Measurements from ENCODE around the gene STK24. TPM values are rescaled to one million over a fixed set of nuclear protein-coding genes. Genes with fewer than 3 reads are reported as not detected.
A peak's percentile ranks its signal among the peaks of the same experiment; 100 is the strongest.
"Not testable (repeated sequence)": the region's sequence is repeated elsewhere in the genome, so short reads cannot be mapped to it uniquely, and the experiment has no call there.

The STK24 gene
- total RNA-seq, 1 donor from 2014 or later = 121 TPM

DNA sequence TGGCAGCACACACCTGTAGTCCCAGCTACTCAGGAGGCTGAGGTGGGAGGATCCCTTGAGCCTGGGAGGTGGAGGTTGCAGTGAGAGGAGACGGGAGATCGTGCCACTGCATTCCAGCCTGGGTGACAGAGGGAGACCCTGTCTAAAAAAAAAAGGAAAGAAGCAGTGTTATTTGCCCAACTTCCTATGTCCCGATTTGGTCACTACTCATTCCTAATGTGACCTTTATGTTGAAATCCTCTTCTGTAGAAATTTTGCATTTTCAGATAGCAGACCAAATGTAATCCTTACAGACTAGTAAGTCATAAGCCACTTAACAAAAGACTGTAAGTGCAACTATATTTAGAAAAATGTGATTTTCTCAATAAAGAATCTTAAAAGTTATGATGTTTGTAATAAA is 18.2 kb upstream of the STK24 start:
- Mint-ChIP-seq H3K9me3 (peaks cover 5% of the 10 kb centered on the region), H3K4me3 (no peak overlapping the region), H3K27ac (no peak overlapping the region), H3K4me1 (ENCODE audit: unreplicated experiment) (peaks cover 7% of the 10 kb centered on the region), H3K36me3 (no peaks in the 10 kb centered on the region), H3K27me3 (no peaks in the 10 kb centered on the region)
- no peak for TF ChIP-seq CTCF (conservative IDR thresholded peaks at IDR 0.05)
- no peak for DNase-seq (ENCODE audit: extremely low spot score, unreplicated experiment)

DNA sequence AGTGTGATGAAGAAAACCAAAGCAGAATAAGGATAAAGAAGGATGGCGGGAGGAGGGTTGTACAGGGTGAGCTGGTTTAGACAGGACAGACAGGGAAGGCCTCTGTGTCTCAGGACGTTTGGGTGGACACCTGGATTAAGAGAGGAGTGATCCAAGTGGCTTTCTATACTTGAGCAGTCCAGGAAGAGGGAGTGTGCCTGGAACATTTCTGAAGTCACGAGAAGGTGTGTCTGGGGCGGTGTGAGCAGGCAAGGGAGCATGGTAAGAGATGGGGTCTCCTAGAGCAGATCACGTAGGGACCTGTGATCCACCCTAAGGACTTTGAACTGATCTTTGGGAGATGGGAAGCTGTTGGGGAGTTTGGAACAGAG is 15.4 kb upstream of the STK24 start:
- peaks cover 5% of the 10 kb centered on the region for H3K9me3 Mint-ChIP-seq
- TF ChIP-seq CTCF (conservative IDR thresholded peaks at IDR 0.05) = no peak
- H3K36me3 Mint-ChIP-seq = no peaks in the 10 kb centered on the region
- H3K27ac Mint-ChIP-seq = peak overlapping the region; percentile 15
- no peak overlapping the region for H3K4me3 Mint-ChIP-seq
- no peaks in the 10 kb centered on the region for H3K27me3 Mint-ChIP-seq
- no peak for DNase-seq (ENCODE audit: extremely low spot score, unreplicated experiment)
- no peaks in the 10 kb centered on the region for H3K4me1 Mint-ChIP-seq (ENCODE audit: unreplicated experiment)

GRCh38 chr13:98591721-98592361 is 14.9 kb upstream of the STK24 start:
- peak overlapping the region; percentile 15 for H3K27ac Mint-ChIP-seq
- H3K4me3 Mint-ChIP-seq = no peak overlapping the region

DNA sequence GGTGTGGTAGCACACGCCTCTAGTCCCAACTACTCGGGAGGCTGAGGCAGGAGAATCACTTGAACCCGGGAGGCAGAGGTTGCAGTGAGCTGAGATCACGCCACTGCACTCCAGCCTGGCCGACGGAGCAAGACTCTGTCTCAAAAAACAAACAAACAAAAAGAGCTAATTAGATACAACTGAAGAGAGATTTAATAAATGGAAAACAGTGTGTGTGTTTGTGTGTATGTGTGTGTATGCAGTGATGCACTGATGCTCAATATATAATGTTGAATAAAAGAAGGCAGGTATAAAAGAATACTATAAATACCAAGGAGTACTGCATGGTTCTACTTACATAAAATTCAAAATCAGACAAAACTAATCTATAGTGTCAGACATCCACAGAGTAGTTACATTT is 13.6 kb upstream of the STK24 start:
- not testable (repeated sequence) for DNase-seq (ENCODE audit: extremely low spot score, unreplicated experiment); H3K27me3 Mint-ChIP-seq

More at GRCh38 chr13:98591721-98592361, 14.9 kb upstream of the STK24 start:
- TF ChIP-seq CTCF (conservative IDR thresholded peaks at IDR 0.05) = no peak
- no peak for DNase-seq (ENCODE audit: extremely low spot score, unreplicated experiment)
- H3K9me3 Mint-ChIP-seq = peaks cover 5% of the 10 kb centered on the region
- no peaks in the 10 kb centered on the region for H3K27me3 Mint-ChIP-seq
- H3K4me1 Mint-ChIP-seq (ENCODE audit: unreplicated experiment) = peaks cover 4% of the 10 kb centered on the region
- H3K36me3 Mint-ChIP-seq = no peaks in the 10 kb centered on the region

DNA sequence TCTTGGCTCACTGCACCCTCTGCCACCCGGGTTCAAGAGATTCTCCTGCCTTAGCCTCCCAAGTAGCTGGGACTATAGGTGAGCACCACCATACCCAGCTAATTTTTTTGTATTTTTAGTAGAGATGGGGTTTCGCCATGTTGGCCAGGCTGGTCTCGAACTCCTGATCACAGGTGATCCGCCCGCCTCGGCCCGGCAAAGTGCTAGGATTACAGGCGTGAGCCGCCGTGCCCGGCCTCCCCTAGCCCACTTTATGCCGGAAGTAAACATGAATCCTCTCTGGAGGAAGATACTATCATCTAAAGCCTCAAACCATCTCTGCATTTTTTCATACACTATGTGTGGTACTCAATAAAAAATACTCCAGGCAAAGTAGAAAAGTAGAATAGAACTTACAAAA is 12.6 kb upstream of the STK24 start:
- not testable (repeated sequence) for H3K9me3 Mint-ChIP-seq; H3K4me3 Mint-ChIP-seq; DNase-seq (ENCODE audit: extremely low spot score, unreplicated experiment)

More for the DNA sequence above, 13.6 kb upstream of the STK24 start:
- not testable (repeated sequence) for H3K9me3 Mint-ChIP-seq, H3K27ac Mint-ChIP-seq, H3K36me3 Mint-ChIP-seq, H3K4me3 Mint-ChIP-seq
- H3K4me1 Mint-ChIP-seq (ENCODE audit: unreplicated experiment) = peaks cover 13% of the 10 kb centered on the region

DNA sequence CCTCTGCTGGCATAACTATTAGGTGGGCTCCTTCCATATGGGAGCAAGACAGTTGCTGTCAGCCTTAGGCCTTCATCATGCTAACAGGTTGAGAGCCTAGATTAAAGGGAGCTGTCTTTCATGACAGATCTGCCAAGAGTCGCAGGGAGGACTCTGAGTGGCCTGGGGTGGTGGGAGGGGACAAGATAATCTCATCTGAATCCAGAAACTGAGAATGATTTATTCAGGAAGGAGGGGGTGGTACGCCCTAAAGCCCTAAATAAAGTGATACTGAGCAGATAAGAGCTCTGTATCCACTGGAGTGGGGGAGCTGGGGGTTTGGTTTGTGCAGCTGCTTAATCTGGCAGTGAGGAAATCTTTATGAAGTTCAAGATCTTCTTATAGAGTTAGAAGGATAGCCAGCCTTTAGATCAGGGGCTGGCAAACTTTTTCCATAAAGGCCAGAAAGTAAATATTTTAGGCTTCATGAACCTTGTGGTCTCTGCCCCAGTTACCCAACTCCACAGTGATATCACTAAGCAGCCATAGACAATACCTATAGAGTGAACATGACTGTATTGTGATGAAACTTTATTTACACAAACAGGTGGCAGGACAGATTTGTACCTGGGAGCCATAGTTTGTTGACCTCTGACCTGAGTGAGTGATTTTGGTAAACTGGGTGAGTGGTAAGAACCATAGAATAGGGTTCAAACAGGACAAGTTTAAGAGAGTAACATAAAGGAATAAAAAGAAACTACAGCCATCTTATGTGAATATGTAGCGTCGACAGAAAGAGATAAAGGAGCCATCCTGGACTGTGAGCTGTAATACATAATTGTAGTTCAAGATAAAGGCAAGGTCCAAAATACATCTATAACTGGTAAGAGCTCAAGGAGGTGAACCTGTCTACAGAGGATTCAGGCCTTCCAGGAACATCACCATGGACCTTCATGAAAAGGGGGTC is 9.8 kb upstream of the STK24 start:
- TF ChIP-seq CTCF (conservative IDR thresholded peaks at IDR 0.05) = no peak
- Mint-ChIP-seq H3K36me3 (no peaks in the 10 kb centered on the region), H3K9me3 (peaks cover 5% of the 10 kb centered on the region), H3K27me3 (no peaks in the 10 kb centered on the region), H3K4me3 (peak overlapping the region; percentile 36), H3K4me1 (ENCODE audit: unreplicated experiment) (peaks cover 41% of the 10 kb centered on the region), H3K27ac (peak overlapping the region; percentile 99)
- DNase-seq (ENCODE audit: extremely low spot score, unreplicated experiment) = no peak

More for the DNA sequence above, 12.6 kb upstream of the STK24 start:
- not testable (repeated sequence) for H3K27ac Mint-ChIP-seq, H3K27me3 Mint-ChIP-seq, H3K36me3 Mint-ChIP-seq
- H3K4me1 Mint-ChIP-seq (ENCODE audit: unreplicated experiment) = peaks cover 23% of the 10 kb centered on the region
